GM12872 (cell line): Measurements from ENCODE around the gene MOCOS.

Experiments
- TF ChIP-seq, protein P1 (sequence below): IDR thresholded peaks from 3 replicates; pipeline ENCODE4 v1.5.1; 2011; ENCODE audit warnings: low read depth, mild to moderate bottlenecking, low read length, moderate library complexity; ENCODE audit not compliant: insufficient read depth

Gene MOCOS

DNA sequence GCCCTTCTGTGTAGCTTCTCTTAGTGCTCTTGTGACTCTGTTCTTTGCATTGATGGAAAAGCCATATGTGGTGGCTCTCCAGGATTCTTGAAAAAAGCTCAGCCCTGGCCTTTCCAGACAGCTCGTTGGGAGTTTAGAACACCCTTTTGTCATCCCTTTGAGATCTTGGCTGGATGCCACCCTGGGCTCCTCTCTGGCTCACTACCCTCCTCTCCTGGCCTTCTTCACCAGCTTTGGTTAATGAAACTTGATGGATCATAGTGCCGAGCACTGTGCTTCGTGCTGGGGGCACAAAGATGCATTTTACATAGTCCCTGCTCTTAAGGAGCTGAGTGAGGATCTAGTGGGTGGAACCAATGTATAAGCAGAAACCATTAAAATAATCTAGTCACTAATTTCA is 94.6 kb downstream of the MOCOS start:
- TF ChIP-seq, protein P1, sequence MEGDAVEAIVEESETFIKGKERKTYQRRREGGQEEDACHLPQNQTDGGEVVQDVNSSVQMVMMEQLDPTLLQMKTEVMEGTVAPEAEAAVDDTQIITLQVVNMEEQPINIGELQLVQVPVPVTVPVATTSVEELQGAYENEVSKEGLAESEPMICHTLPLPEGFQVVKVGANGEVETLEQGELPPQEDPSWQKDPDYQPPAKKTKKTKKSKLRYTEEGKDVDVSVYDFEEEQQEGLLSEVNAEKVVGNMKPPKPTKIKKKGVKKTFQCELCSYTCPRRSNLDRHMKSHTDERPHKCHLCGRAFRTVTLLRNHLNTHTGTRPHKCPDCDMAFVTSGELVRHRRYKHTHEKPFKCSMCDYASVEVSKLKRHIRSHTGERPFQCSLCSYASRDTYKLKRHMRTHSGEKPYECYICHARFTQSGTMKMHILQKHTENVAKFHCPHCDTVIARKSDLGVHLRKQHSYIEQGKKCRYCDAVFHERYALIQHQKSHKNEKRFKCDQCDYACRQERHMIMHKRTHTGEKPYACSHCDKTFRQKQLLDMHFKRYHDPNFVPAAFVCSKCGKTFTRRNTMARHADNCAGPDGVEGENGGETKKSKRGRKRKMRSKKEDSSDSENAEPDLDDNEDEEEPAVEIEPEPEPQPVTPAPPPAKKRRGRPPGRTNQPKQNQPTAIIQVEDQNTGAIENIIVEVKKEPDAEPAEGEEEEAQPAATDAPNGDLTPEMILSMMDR: no peak

DNA sequence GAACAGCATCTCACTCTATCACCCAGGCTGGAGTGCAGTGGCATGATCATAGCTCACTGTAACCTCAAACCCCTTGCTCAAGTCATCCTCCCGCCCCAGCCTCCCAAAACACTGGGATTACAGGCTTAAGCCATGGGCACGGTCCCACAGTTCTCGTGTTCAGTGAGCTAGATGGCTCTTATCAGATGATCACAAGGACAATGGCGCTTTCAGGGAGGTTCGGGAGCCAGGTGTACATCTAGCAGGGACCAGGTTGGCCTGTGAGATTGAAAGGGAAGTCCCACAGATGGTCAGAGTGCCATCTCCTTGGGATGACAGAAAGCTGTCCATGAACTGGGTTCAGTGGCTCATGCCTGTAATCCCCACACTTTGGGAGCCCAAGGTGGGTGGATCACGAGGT is 96.2 kb downstream of the MOCOS start:
- TF ChIP-seq, protein P1: no peak

DNA sequence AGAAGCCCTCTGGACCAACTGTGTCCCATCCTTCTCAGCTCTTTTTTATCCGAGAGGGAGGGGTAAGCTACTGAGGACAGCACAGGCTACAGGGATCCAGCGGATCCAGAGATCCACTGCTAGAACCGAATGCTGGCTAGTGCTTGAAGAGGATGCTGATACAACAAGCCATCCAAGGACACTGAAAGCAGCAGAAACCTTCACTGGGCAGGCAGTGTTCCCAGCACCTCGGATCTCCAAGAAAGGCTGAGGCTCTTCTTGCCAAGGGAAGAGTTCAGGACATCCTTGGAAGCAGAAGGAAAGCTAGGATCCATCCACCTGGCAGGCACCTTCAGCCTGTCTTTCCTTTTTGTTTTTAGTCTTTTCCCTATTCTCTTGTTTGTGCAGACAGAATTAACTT is 97.0 kb downstream of the MOCOS start:
- TF ChIP-seq, protein P1: no peak

DNA sequence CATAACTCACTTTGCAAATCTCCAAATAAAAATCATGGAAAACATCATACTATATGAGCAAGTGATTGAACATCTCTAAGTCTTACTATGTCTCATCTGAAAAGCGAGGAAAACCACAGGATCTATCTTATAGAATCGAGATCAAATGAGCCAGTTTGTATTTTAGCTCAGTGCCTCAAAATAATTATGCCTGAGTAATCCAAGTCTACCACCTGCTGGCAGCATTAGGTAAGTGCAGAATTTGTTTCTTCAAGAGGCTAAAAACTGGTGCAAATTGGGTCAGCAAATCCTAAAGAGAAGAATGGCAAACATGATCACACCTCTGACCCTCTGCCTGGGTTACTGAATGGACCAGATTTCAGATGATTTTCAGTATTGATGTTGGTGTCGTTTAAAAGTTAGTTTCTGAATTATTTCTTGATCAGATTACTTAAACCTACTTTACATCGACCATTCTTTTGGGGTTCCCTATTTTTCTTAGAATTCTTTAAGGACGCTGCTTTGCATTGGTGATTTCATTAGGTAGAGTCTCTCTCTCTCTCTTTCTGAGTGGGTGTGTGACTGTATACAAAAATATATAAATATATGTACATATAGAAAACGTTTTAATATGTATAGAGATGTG is 97.5 kb downstream of the MOCOS start:
- TF ChIP-seq, protein P1: peak; percentile 79

DNA sequence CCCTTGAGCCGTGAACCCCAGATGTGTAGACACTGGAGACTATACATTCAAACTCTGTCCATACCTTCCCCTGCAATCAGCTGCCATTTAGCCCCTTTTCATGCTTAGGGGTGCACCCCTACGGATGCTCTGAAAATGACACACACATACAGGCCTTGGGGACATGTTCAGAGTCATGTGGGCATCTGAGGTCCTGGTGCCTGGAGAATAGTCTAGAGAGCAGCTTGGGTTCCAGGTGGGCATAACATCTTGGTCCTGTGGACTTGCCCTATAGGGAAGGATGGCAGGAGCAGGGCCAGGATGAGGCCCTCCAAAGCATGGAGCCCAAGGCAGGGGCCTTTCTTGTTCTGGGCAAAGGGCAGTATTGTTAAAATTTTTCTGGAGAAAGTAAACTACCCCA is 100.4 kb downstream of the MOCOS start:
- TF ChIP-seq, protein P1: no peak

DNA sequence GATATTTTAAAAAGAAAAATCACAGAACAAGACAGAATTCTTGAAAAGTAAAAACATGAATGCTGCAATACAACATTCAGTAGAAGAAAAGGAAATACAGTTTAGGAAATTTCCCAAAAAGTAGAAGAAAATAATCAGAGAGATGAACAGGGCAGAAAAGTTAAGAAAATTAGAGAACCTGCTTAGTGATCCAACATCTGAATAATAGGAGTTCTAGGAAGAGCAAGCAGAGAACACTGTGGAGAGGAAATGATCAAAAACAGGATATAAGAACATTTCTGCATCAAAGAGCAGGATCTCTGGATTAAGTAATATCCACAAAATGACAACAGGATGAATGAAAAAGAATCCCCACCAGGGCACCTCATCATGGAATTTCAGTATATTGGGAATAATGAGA is 101.4 kb downstream of the MOCOS start:
- TF ChIP-seq, protein P1: no peak

DNA sequence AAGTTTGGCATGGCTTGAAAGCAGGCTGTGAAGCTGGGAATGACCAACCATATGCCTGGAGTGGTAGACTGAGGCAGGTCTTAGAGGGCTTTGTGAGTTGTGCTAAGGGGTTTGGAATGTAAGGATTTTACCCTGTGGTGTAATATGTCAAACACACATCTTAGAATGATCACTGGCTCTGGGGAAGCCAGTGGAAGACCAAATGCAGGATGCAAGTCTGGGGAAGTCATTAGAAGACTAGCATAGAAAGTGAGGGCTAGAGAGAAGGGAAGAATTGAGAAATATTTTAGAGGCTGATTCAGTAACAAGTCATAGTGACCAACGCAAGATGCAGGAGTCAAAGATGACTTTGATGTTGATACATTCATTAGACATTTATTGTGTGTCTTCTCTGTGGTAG is 106.7 kb downstream of the MOCOS start:
- TF ChIP-seq, protein P1: no peak
